HCT116 (cell line): ENCODE measurements around the gene RANBP3L. TPM values are rescaled to one million over a fixed set of nuclear protein-coding genes. Genes with fewer than 3 reads are reported as not detected.

ENCODE experiments used
- ATAC-seq: fragments of 200-7000 bp; cut with Tn5 transposase; 2 replicates; pipeline ENCODE4 v1.9.1; 2020; ENCODE audit warnings: mild to moderate bottlenecking, moderate library complexity
- BruUV-seq: library from RNA; stranded (reverse); fragments of 400-500 nt; replicated peaks from 2 replicates; lab custom pipeline; 2021; lab: Mats Ljungman, UMichigan
- CTCF ChIA-PET: fragments of 300-600 bp; sonication (Branson Sonifier 250); formaldehyde crosslinking; loops from one replicate; lab custom pipeline; 2021; ENCODE audit warnings: antibody characterized with exemption; lab: Charles Lee
- POLR2A ChIA-PET: fragments of 300-600, 350-600 bp; sonication (Branson Sonifier 250); formaldehyde crosslinking; loops from one replicate; lab custom pipeline; 2021; ENCODE audit warnings: antibody characterized with exemption; lab: Charles Lee
- RAD21 ChIA-PET, 2 experiments: fragments of 300-600 bp; sonication (Branson Sonifier 250); formaldehyde crosslinking; loops; one replicate each; lab custom pipeline; 2023; ENCODE audit warnings: low total read pairs in 2 of 2; ENCODE audit not compliant: uncharacterized antibody in 2 of 2, unreplicated experiment in 2 of 2, low non-redundant PET in 1 of 2; lab: Charles Lee
- DNase-seq: peaks from one replicate; pipeline ENCODE4 v3.0.0-alpha.2; 2010; ENCODE audit warnings: low read depth, low spot score
- H2AFZ ChIP-seq: fragments of 200-600 bp; shearing (Covaris generic), sonication (generic); 2 replicates; pipeline ENCODE4 v1.6.1; 2017; ENCODE audit warnings: low read depth, mixed run types, mixed read lengths, antibody characterized with exemption, low read length; ENCODE audit not compliant: poor library complexity, severe bottlenecking
- H3K27ac ChIP-seq: 2 replicates; pipeline ENCODE4 v1.5.1; 2012; ENCODE audit warnings: low read depth, low read length
- H3K27me3 ChIP-seq: fragments of 200-600 bp; sonication (generic); 2 replicates; pipeline ENCODE4 v1.6.1; 2016; ENCODE audit warnings: mixed run types, low read length, mixed read lengths; ENCODE audit not compliant: insufficient read depth
- H3K36me3 ChIP-seq, 2 experiments: fragments of 200-500 bp in 1 of 2; fragments of 200-600 bp in 1 of 2; sonication (Bioruptor generic) in 1 of 2; sonication (generic) in 1 of 2; 2 replicates each; pipeline versions ENCODE4 v1.5.1 to v1.6.1; 2014 to 2016; ENCODE audit warnings: low read length in 2 of 2, inconsistent platforms in 1 of 2, mixed read lengths in 1 of 2, mixed run types in 1 of 2; ENCODE audit not compliant: insufficient read depth in 2 of 2, control insufficient read depth in 1 of 2
- H3K4me1 ChIP-seq, 2 experiments: fragments of 200-600 bp in 1 of 2; sonication (generic) in 1 of 2; 2 replicates each; pipeline versions ENCODE4 v1.5.1 to v1.6.1; 2012 to 2017; ENCODE audit warnings: low read length in 2 of 2, inconsistent platforms in 1 of 2, mild to moderate bottlenecking in 1 of 2, mixed read lengths in 1 of 2, mixed run types in 1 of 2, moderate library complexity in 1 of 2; ENCODE audit not compliant: insufficient read depth in 2 of 2, control insufficient read depth in 1 of 2
- H3K4me2 ChIP-seq: fragments of 200-600 bp; sonication (generic); 2 replicates; pipeline ENCODE4 v1.6.1; 2017; ENCODE audit warnings: mixed run types, low read length, mixed read lengths
- H3K4me3 ChIP-seq, 2 experiments: fragments of 200-600 bp in 1 of 2; sonication (generic) in 1 of 2; replicated peaks in 1 of 2; 2 replicates each; pipeline ENCODE4 v1.5.1; 2011 to 2016; ENCODE audit warnings: low read length in 2 of 2, control low read depth in 1 of 2, low read depth in 1 of 2, mild to moderate bottlenecking in 1 of 2, mixed read lengths in 1 of 2, mixed run types in 1 of 2
- H3K79me2 ChIP-seq: fragments of 200-600 bp; sonication (generic); 2 replicates; pipeline ENCODE4 v1.6.1; 2017; ENCODE audit warnings: mild to moderate bottlenecking, mixed run types, low read length, moderate library complexity, mixed read lengths; ENCODE audit not compliant: insufficient read depth
- H3K9ac ChIP-seq: fragments of 200-600 bp; sonication (generic); 2 replicates; pipeline ENCODE4 v1.6.1; 2016; ENCODE audit warnings: low read length, mixed read lengths
- H3K9me2 ChIP-seq: fragments of 200-600 bp; sonication (generic), shearing (Covaris generic); 2 replicates; pipeline ENCODE4 v1.6.1; 2017; ENCODE audit warnings: mixed run types, mild to moderate bottlenecking, moderate library complexity; ENCODE audit not compliant: insufficient read depth
- H3K9me3 ChIP-seq, 2 experiments: fragments of 200-500 bp in 1 of 2; fragments of 200-600 bp in 1 of 2; sonication (Bioruptor generic) in 1 of 2; sonication (generic) in 1 of 2; 2 replicates each; pipeline ENCODE4 v1.6.1; 2014 to 2017; ENCODE audit warnings: low read length in 2 of 2, mixed read lengths in 2 of 2, inconsistent platforms in 1 of 2, low read depth in 1 of 2, mild to moderate bottlenecking in 1 of 2, mixed run types in 1 of 2, moderate library complexity in 1 of 2; ENCODE audit not compliant: control insufficient read depth in 1 of 2, insufficient read depth in 1 of 2
- H4K20me1 ChIP-seq: fragments of 200-600 bp; sonication (generic), shearing (Covaris generic); 2 replicates; pipeline ENCODE4 v1.6.1; 2017; ENCODE audit warnings: mixed run types, mild to moderate bottlenecking, moderate library complexity; ENCODE audit not compliant: insufficient read depth
- CBX3 ChIP-seq: IDR thresholded peaks from 2 replicates; pipeline ENCODE4 v1.6.1; 2012; ENCODE audit warnings: low read depth
- ELF1 ChIP-seq: IDR thresholded peaks from 2 replicates; pipeline ENCODE4 v1.6.1; 2012; ENCODE audit warnings: low read depth, borderline replicate concordance
- EZH2phosphoT487 ChIP-seq: fragments of 200-600 bp; IDR thresholded peaks from 2 replicates; pipeline ENCODE4 v1.6.1; 2018; ENCODE audit warnings: antibody characterized with exemption, borderline replicate concordance
- JUND ChIP-seq: IDR thresholded peaks from 2 replicates; pipeline ENCODE4 v1.6.1; 2012
- MAX ChIP-seq: IDR thresholded peaks from 2 replicates; pipeline ENCODE4 v1.6.1; 2012
- POLR2A ChIP-seq: IDR thresholded peaks from 2 replicates; pipeline ENCODE4 v1.7.0; 2011; ENCODE audit warnings: borderline replicate concordance; ENCODE audit not compliant: insufficient read depth, insufficient read length; ENCODE audit errors: extremely low read depth
- RAD21 ChIP-seq: IDR thresholded peaks from 2 replicates; pipeline ENCODE4 v1.6.1; 2012; ENCODE audit warnings: low read depth, mild to moderate bottlenecking
- REST ChIP-seq: IDR thresholded peaks from 2 replicates; pipeline ENCODE4 v1.6.1; 2012; ENCODE audit warnings: low read depth
- SIN3A ChIP-seq: IDR thresholded peaks from 2 replicates; pipeline ENCODE4 v1.6.1; 2012; ENCODE audit warnings: low read depth
- SRF ChIP-seq: IDR thresholded peaks from 2 replicates; pipeline ENCODE4 v1.6.1; 2012; ENCODE audit warnings: low read depth
- ZNF274 ChIP-seq: fragments of 200-500 bp; sonication (Bioruptor generic); IDR thresholded peaks from 2 replicates; pipeline ENCODE4 v1.6.1; 2014; ENCODE audit warnings: mild to moderate bottlenecking, low read depth, low read length, inconsistent platforms
- intact Hi-C: fragments of 100-400 bp; cut with micrococcal nuclease; formaldehyde crosslinking; loops from 2 replicates; pipeline ENCODE4 v1.10.0; 2022
- total RNA-seq: library from RNA; stranded (reverse); gene quantifications from one replicate; pipeline ENCODE4 v1.2.1, GENCODE V29; 2021; ENCODE audit not compliant: unreplicated experiment

RANBP3L gene
- total RNA-seq, 1 experiment from 2014 or later, result not detected

- Histone ChIP-seq H3K79me2 (no peaks in the 10 kb centered on the region), H3K4me1 (no peaks in the 10 kb centered on the region), H3K4me3 (no peak overlapping the region), H3K27me3 (no peaks in the 10 kb centered on the region), H3K4me2 (no peak overlapping the region), H3K9me3 (no peaks in the 10 kb centered on the region), H4K20me1 (no peaks in the 10 kb centered on the region), H3K27ac (no peak overlapping the region), H3K9me2 (no peaks in the 10 kb centered on the region), H2AFZ (no peak overlapping the region), H3K36me3 (no peaks in the 10 kb centered on the region), H3K9ac (no peak overlapping the region)
- TF ChIP-seq ELF1 (no peak), JUND (no peak), CBX3 (no peak), POLR2A (no peak), MAX (no peak), RAD21 (no peak), ZNF274 (no peak), REST (no peak), SIN3A (no peak), EZH2phosphoT487 (no peak), SRF (no peak)
- DNase-seq, result no peak
- BruUV-seq, result no TSS peak
- intact Hi-C loops, result no loop called here
- ChIA-PET CTCF (no interaction called here), RAD21 (no interaction called here), POLR2A (no interaction called here)
- ATAC-seq, result no peak
Observed at GRCh38 chr5:36277521-36278176, 24.1 kb downstream of the RANBP3L start.
